SK-N-SH (cell line): ENCODE measurements around the gene CCNT1.

Source experiments
- CHD2 ChIP-seq: fragments of 150-350 bp; IDR thresholded peaks from 2 replicates; pipeline ENCODE4 v1.6.1; 2018; ENCODE audit warnings: low read length; ENCODE audit not compliant: partially characterized antibody
- CTCF ChIP-seq: fragments of 200-600 bp; sonication (generic); IDR thresholded peaks from 2 replicates; pipeline ENCODE4 v1.6.1; 2017; ENCODE audit warnings: antibody characterized with exemption, mild to moderate bottlenecking, moderate library complexity
- EP300 ChIP-seq, 2 experiments: IDR thresholded peaks; 2 replicates each; pipeline versions ENCODE4 v1.4.0 to v1.6.1; 2012; ENCODE audit warnings: borderline replicate concordance in 1 of 2, low read depth in 1 of 2, low read length in 1 of 2
- EZH2phosphoT487 ChIP-seq: fragments of 200-600 bp; sonication (generic); IDR thresholded peaks from 2 replicates; pipeline ENCODE4 v1.6.1; 2017; ENCODE audit warnings: low read depth, mixed run types, mild to moderate bottlenecking, antibody characterized with exemption, moderate library complexity, borderline replicate concordance
- FOXM1 ChIP-seq: IDR thresholded peaks from 2 replicates; pipeline ENCODE4 v1.4.0; 2012; ENCODE audit warnings: low read depth, mild to moderate bottlenecking
- JUND ChIP-seq: IDR thresholded peaks from 2 replicates; pipeline ENCODE4 v1.4.0; 2012
- MAX ChIP-seq: IDR thresholded peaks from 2 replicates; pipeline ENCODE4 v1.4.0; 2012; ENCODE audit warnings: low read depth
- MXI1 ChIP-seq: IDR thresholded peaks from 2 replicates; pipeline ENCODE4 v1.6.1; 2012; ENCODE audit warnings: mild to moderate bottlenecking, low read depth, low read length, improper control_type of control experiment
- POLR2AphosphoS5 ChIP-seq: IDR thresholded peaks from 2 replicates; pipeline ENCODE4 v1.6.1; 2012; ENCODE audit warnings: low read depth, low read length
- SIN3A ChIP-seq: IDR thresholded peaks from 2 replicates; pipeline ENCODE4 v1.6.1; 2012; ENCODE audit warnings: low read depth, mild to moderate bottlenecking, low read length, moderate library complexity, borderline replicate concordance

DNA sequence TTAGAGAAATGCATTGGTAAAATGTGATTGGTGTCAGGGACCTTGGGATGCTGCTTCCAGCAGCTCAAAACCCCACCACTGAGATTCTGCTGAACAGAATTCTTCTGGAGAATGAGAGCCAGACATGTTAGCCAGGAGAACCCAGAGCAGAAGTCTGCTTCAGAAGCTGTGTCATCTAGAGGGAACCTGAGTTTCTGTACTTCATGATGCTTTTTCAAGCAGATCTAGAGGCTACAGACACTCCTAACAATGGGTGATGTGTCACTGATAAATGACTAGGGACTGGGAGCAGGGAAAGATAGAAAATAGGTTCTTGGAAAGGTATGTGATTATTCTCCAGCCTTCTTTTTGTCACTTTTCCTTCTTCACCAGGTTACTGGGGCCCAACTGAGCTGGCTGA is 76.1 kb downstream of the CCNT1 start:
- TF ChIP-seq JUND: no peak
- TF ChIP-seq POLR2AphosphoS5: no peak
- no peak for TF ChIP-seq CTCF
- TF ChIP-seq CHD2: no peak
- TF ChIP-seq EZH2phosphoT487: no peak
- no peak for TF ChIP-seq FOXM1
- no peak for TF ChIP-seq SIN3A
- TF ChIP-seq MXI1: no peak
- TF ChIP-seq EP300 (IDR thresholded peaks at IDR 0.05; ENCODE audit: borderline replicate concordance in 1 of 2, low read depth in 1 of 2, low read length in 1 of 2): no peak
- no peak for TF ChIP-seq MAX
